ENCODE measurements around the gene CHD6. TPM values are rescaled to one million over a fixed set of nuclear protein-coding genes. Genes with fewer than 3 reads are reported as not detected.

Gene CHD6
- total RNA-seq, 2 experiments from 2014 or later = 26.9 to 45.7 TPM

- no peak overlapping the region for H3K4me3 ChIP-seq (ENCODE audit: low read depth, low read length, poor library complexity, severe bottlenecking)
- intact Hi-C loops (cut with micrococcal nuclease; ENCODE audit: unreplicated experiment) = no loop called here
- no TSS peak for BruUV-seq (replicated peaks)
- no peak for DNase-seq (ENCODE audit: low spot score)
- no peak overlapping the region for H2AFZ ChIP-seq (ENCODE audit: low read length)
- H3K4me1 ChIP-seq (ENCODE audit: insufficient read depth, low read length, poor library complexity, severe bottlenecking) = no peaks in the 10 kb centered on the region
- TF ChIP-seq CTCF (conservative IDR thresholded peaks at IDR 0.05; ENCODE audit: low read length) (no peak), EZH2phosphoT487 (IDR thresholded peaks at IDR 0.05; ENCODE audit: borderline replicate concordance, low read depth, low read length) (no peak)
- no peaks in the 10 kb centered on the region for H3K79me2 ChIP-seq (ENCODE audit: insufficient read depth, low read depth, low read length)
- H3K4me2 ChIP-seq (ENCODE audit: low read length) = no peak overlapping the region
- ChIA-PET POLR2A (interaction anchor here (0.6 kb wide), 1 partner anchor 14 kb away, joined by 7 read pairs; no protein-coding TSS in a partner anchor), CTCF (ENCODE audit: unreplicated experiment) (no interaction called here)
- no peak overlapping the region for H3K27ac ChIP-seq (ENCODE audit: low read depth, low read length, poor library complexity, severe bottlenecking)
- no peaks in the 10 kb centered on the region for H4K20me1 ChIP-seq (ENCODE audit: insufficient read depth, low read length)
- H3K36me3 ChIP-seq (ENCODE audit: insufficient read depth, low read length) = peaks cover 4% of the 10 kb centered on the region; the same call in 1 of the 2 replicates
- H3K9me3 ChIP-seq (ENCODE audit: low read length) = no peaks in the 10 kb centered on the region
- no peaks in the 10 kb centered on the region for H3K9me2 ChIP-seq (ENCODE audit: insufficient read depth, low read length)
Measured at GRCh38 chr20:41526327-41526726, 91.8 kb downstream of the CHD6 start.

- Histone ChIP-seq H3K9me2 (ENCODE audit: insufficient read depth, low read length) (no peaks in the 10 kb centered on the region), H3K79me2 (ENCODE audit: insufficient read depth, low read depth, low read length) (no peaks in the 10 kb centered on the region), H3K36me3 (ENCODE audit: insufficient read depth, low read length) (peaks cover 11% of the 10 kb centered on the region; the same call in 1 of the 2 replicates), H3K9me3 (ENCODE audit: low read length) (no peaks in the 10 kb centered on the region), H3K4me3 (ENCODE audit: low read depth, low read length, poor library complexity, severe bottlenecking) (no peak overlapping the region), H3K4me1 (ENCODE audit: insufficient read depth, low read length, poor library complexity, severe bottlenecking) (no peaks in the 10 kb centered on the region), H4K20me1 (ENCODE audit: insufficient read depth, low read length) (no peaks in the 10 kb centered on the region), H3K4me2 (ENCODE audit: low read length) (no peak overlapping the region), H2AFZ (ENCODE audit: low read length) (no peak overlapping the region), H3K27ac (ENCODE audit: low read depth, low read length, poor library complexity, severe bottlenecking) (no peak overlapping the region)
- POLR2A ChIA-PET = interaction anchor here (0.6 kb wide), 1 partner anchor 52 kb away, joined by 3 read pairs; no protein-coding TSS in a partner anchor
- BruUV-seq (replicated peaks) = no TSS peak
- CTCF ChIA-PET (ENCODE audit: unreplicated experiment) = no interaction called here
- no peak for DNase-seq (ENCODE audit: low spot score)
- TF ChIP-seq EZH2phosphoT487 (IDR thresholded peaks at IDR 0.05; ENCODE audit: borderline replicate concordance, low read depth, low read length) = no peak
- intact Hi-C loops (cut with micrococcal nuclease; ENCODE audit: unreplicated experiment) = no loop called here
Measured at GRCh38 chr20:41524980-41525613, 93.1 kb downstream of the CHD6 start.

- intact Hi-C loops (cut with micrococcal nuclease; ENCODE audit: unreplicated experiment) = no loop called here
- Histone ChIP-seq H3K9me2 (ENCODE audit: insufficient read depth, low read length) (no peaks in the 10 kb centered on the region), H3K79me2 (ENCODE audit: insufficient read depth, low read depth, low read length) (no peaks in the 10 kb centered on the region), H3K4me3 (ENCODE audit: low read depth, low read length, poor library complexity, severe bottlenecking) (no peak overlapping the region), H4K20me1 (ENCODE audit: insufficient read depth, low read length) (no peaks in the 10 kb centered on the region), H3K4me2 (ENCODE audit: low read length) (no peak overlapping the region), H3K27ac (ENCODE audit: low read depth, low read length, poor library complexity, severe bottlenecking) (no peak overlapping the region), H3K4me1 (ENCODE audit: insufficient read depth, low read length, poor library complexity, severe bottlenecking) (no peaks in the 10 kb centered on the region), H3K9me3 (ENCODE audit: low read length) (no peaks in the 10 kb centered on the region), H2AFZ (ENCODE audit: low read length) (no peak overlapping the region), H3K36me3 (ENCODE audit: insufficient read depth, low read length) (peaks cover 11% of the 10 kb centered on the region; the same call in 1 of the 2 replicates)
- no peak for DNase-seq (ENCODE audit: low spot score)
- POLR2A ChIA-PET = no interaction called here
- no TSS peak for BruUV-seq (replicated peaks)
- CTCF ChIA-PET (ENCODE audit: unreplicated experiment) = no interaction called here
- TF ChIP-seq CTCF (conservative IDR thresholded peaks at IDR 0.05; ENCODE audit: low read length) (no peak), EZH2phosphoT487 (IDR thresholded peaks at IDR 0.05; ENCODE audit: borderline replicate concordance, low read depth, low read length) (no peak)
Measured at GRCh38 chr20:41523857-41524256, 94.3 kb downstream of the CHD6 start.

Measured in OCI-LY7 (cell line).